Kasumi-1 (cell line): ENCODE measurements around the gene HIPK3.
A peak's percentile ranks its signal among the peaks of the same experiment; 100 is the strongest.
"Not testable (repeated sequence)": the region's sequence is repeated elsewhere in the genome, so short reads cannot be mapped to it uniquely, and the experiment has no call there.

ENCODE experiments used
- DNase-seq, 2 experiments: peaks; one replicate each; lab custom pipeline; 2025; lab: John Stamatoyannopoulos, UW

HIPK3 gene

DNA sequence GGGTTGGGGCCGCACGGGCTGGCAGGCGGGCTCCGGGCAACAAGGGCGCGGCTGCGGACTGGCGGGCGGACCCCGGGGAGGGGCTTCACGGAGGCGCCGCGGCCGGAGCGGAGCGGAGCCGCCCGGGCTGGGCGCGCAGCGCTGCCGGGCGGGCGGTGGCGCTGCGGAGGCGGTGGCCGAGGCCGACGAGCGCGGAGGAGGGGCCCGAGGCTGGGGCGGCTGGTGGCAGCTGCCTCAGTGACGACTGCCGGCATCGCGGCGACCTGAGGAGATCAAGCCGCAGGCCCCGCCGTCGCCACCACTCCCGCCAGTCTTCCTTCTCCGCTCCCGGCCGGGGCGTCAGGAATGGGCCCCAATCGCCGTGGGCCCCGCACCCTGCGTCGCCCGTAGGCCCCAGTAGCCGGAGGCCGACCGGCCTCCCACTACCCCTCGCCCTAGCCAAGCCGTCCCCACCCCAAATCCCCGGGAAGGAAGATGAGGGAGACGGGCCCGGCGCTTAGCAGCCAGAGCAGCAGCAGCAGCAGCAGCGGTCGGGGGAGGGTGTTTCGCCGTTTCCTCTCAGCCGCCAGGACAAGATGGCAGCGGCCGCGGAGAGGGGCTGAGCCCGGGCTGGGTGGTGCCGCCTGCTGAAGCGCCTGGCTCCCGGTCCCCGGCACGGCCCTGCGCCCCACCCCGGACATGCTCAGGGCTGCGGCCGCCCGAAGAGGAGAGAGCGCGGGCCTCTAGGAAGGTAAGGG, at the start of gene HIPK3:
TSS of gene HIPK3 (plus strand) at position 222 of the 737 bp plus-strand sequence.
- peak; percentile 64 to 70 for DNase-seq

DNA sequence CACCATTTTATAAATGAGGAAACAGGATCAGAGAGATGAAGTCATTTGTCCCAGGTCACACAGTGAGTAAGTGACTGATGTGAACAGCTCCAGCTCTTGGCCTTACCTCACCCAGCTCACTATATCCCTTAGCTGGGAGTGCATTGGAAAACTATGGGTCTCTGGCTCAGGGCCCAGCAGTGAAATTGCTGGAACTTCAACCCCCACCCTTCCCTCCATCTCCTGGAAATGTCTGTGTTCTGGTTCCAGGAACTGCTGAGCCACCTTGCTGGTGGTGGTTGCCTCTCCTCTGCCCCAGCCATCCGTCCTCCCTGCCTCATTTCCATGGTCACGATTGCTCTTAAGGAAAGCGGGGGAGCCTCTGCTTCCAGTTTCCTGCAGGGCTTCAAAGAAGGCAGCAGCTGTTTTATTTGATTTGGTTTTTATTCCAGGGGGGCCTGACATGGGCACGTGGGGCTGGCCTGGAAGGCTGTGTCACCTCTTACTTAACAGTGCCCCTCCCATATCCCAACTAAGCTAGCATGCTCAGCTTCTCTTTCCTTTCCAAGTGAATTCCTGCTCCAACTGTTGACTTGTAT, 49.7 kb upstream of the HIPK3 start:
- DNase-seq, result peak in 1 of 2 experiments; percentile 17

DNA sequence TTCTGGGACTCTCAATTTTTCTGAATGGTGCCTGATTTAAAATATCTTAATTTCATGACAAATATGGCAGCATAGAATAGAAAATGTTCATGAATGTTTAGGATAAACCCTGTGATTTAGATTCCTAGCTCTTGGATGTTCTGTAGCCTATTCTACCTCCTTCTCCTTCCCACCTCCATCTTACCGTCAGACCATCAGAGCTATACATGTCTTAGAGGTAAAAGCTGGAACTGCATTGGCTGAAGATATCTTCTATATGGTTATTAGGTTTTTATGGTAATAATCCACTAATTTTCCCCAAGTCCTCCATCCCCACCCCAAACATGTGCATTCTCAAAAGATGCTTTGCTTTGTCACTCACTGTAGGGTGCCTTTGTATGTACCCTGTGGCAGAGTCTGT, 49.0 kb upstream of the HIPK3 start:
- DNase-seq, result peak in 1 of 2 experiments; percentile 17

DNA sequence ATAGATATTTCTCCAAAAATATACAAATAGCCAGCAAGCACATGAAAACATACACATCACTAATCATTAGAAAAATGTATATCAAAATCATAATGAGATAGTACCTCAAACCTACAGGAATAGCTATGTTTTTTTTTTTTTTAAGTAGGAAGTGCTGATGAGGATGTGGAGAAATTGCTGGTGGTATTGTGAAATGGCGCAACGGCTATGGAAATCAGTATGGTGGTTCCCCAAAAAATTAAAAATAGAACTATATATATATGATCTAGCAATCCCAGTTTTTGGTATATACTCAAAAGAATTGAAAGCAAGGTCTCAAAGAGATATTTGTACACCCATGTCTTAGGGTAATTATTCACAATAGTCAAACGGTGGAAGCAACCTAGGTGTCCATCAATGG, 46.0 kb upstream of the HIPK3 start:
- peak; percentile 72 to 73 for DNase-seq

DNA sequence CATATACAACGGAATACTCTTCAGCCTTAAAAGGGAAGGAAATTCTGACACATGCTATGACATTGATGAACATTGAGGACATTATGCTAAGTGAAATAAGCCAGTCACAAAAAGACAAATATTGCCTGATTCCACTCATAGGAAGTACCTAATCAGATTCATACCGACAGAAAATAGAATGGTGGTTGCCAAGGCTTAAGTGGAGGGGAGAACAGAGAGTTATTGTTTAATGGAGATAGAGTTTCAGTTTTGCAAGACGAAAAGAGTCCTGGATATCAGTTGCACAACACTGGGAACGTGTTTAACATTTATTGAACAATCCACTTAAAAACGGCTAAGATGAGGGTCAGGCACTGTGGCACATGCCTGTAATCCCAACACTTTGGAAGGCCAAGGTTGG, 45.6 kb upstream of the HIPK3 start:
- DNase-seq, result peak; percentile 62 to 72

DNA sequence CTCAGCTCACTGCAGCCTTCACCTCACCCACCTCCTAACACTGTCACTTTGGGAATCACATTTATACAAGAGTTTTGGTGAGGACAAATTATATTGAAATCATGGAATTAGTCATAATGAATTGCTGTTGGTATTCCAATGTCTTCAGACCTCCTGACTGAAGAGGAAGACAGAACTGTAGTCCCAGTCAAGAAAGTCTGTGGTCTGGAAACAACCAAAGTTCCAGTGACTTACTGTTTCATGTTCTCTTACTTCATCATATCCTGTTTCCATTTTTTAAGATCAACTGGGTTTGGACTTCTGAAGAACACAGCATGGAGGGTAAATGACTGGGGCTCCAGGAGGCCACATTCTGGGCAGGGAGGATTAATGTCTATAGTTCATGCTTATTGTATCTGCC, 43.0 kb upstream of the HIPK3 start:
- DNase-seq, result peak in 1 of 2 experiments; percentile 38

DNA sequence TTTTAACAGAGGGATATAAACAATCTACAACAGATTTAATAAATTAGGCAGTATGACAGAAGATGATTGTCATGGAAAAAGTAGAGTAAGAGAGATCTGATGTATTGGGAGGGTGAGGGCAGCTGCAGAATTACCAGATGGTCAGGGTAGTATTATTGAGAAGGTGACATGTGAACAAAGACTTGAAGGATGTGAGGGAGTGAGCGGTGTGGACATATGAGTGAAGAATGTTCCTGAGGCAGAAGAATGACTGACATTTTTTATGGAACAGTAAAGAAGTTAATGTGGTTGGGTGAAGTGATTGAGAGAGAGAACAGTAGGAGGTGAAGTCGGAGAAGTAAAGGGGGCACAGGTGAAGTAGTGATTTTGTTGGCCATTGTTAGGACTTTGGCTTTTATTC, 42.4 kb upstream of the HIPK3 start:
- DNase-seq, result no peak

DNA sequence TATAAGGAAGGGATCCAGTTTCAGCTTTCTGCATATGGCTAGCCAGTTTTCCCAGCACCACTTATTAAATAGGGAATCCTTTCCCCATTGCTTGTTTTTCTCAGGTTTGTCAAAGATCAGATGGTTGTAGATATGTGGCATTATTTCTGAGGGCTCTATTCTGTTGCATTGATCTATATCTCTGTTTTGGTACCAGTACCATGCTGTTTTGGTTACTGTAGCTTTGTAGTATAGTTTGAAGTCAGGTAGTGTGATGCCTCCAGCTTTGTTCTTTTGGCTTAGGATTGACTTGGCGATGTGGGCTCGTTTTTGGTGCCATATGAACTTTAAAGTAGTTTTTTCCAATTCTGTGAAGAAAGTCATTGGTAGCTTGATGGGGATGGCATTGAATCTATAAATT, 40.5 kb upstream of the HIPK3 start:
- not testable (repeated sequence) for DNase-seq

DNA sequence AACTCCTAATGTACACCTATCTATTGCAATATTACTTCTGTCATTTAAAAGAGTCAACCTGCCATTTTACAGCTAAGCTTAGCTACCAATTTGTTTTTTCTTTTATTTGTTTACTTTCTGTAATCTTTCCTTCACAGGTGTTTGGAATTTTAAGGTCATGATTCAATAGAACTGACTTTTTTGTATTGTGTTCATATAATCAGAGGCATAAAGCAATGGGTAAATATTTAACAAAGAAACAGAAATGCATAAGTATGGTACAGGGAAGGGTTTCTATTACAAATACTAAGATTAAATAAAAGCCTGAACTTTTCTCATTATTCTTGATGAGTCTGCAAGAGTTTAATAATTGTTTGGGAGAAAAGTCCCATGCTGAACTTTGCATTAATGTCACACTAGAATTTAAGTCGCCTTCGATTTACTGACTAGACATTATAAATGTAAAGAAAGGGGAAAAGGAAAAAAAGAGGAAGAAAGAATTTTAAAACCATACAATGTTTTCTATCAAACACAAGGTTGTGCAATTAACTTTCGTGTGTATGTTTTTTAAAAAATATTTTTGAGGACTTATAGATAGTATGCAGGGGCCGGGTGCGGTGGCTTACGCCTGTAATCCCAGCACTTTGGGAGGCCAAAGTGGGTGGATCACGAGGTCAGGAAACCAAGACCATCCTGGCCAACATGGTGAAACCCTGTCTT, 35.0 kb upstream of the HIPK3 start:
- DNase-seq, result peak; percentile 36 to 48

DNA sequence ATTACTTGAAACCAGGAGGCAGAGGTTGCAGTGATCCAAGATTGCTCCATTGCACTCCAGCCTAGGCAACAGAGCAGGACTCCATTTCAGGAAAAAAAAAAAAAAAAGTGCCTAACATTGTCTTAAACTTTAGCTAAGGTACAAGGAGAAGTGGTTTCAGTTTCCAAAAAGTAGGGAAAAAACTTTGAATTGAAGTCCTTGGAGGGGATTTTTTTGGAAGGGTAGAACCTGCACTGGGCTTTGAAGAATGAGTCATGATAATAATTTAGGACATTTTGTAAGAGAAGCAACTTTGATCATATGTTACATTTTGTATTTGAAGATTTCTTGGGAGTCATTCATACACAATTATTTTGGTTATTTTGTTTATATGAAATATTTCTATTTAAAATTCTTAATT, 31.8 kb upstream of the HIPK3 start:
- no peak for DNase-seq

DNA sequence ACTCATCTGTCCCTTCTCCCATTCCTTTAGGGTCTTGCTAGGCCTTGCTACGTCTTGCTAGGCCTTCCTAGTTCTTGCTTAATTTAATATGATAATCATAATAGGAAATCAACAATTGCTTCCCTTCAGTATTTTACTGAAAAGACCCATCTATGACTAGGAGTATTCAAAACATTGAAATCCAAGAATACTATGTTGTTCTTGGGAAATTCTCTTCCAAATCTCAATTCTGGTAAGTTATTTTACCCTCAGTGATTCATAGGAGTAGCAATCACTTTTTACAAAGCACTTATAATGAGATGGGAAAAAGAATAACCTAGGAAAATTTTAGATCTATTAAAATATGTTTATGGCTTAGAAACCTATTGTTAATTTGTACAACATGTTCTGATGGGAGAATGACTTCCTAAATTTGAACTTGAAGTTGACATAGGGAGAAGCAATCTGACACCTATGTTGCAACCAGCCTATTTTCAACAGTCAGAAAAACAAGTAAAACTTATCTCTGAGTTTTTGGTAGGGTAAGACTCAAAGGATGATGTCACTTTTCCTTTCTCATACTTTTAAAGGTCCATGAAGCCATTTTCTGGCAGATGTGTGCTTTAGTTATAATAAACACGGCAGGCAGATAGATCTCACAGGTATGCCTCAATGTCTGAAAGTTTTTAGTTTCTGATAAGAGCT, 29.5 kb upstream of the HIPK3 start:
- peak; percentile 69 to 70 for DNase-seq

DNA sequence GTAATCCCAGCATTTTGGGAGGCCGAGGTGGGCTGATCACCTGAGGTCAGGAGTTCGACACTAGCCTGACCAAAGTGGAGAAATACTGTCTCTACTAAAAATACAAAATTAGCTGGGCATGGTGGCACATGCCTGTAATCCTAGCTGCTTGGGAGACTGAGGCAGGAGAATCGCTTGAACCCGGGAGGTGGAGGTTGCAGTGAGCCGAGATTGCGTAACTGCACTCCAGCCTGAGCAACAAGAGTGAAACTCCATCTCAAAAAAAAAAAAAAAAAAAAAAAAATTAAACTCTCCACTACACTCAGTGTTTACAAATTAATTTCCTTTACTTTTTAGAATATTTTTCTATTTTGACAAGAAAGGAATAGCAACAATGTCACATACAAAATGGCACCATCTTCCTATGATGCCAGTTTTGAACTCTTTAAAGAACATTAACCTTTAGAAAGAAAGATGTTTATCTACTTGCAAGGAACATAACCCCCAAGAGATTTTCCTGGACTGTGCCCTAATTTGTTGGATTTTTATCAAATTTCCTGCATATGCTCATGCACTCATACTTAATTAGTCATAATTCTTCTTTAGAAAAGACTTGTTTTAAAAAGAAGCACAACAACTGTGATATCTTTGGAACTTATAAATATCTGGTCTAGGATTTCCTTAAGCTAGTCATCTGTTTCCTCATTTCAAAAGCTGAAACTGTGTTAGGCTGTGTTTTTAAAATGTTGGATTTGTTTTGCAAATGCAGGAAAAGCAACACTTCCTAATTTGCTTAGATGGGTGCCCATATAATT, 22.6 kb upstream of the HIPK3 start:
- DNase-seq, result peak; percentile 24 to 33

DNA sequence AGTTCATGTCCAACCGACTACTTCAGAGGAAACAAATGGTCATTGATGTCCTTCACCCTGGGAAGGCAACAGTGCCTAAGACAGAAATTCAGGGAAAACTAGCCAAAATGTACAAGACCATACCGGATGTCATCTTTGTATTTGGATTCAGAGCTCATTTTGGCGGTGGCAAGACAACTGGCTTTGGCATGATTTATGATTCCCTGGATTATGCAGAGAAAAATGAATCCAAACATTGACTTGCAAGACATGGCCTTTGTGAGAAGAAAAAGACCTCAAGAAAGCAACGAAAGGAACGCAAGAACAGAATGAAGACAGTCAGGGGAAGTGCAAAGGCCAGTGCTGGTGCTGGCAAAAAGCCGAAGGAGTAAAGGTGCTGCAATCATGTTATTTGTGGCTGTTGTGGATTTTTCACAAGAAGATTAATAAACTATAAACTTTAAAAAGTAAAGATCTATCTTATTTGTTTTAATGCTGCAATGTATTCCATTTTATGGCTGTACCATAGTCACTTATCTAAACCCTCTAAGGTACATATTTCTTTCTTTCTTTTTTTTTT, 20.1 kb upstream of the HIPK3 start:
- no peak for DNase-seq

DNA sequence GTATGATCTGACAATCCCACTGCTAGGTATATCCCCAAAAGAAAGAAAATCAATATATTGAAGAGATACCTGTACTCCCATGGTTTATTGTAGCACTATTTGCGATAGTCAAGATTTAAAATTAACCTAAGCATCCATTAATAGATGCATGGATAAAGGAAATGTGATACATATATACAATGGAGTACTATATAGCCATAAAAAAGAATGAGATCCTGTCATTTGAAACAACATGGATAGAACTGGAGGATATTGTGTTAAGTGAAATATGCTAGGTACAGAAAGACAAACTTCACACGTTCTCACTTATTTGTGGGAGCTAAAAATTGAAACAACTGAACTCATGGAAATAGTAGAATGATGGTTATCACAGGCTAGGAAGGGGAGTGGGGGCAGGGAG, 14.6 kb upstream of the HIPK3 start:
- DNase-seq, result no peak

DNA sequence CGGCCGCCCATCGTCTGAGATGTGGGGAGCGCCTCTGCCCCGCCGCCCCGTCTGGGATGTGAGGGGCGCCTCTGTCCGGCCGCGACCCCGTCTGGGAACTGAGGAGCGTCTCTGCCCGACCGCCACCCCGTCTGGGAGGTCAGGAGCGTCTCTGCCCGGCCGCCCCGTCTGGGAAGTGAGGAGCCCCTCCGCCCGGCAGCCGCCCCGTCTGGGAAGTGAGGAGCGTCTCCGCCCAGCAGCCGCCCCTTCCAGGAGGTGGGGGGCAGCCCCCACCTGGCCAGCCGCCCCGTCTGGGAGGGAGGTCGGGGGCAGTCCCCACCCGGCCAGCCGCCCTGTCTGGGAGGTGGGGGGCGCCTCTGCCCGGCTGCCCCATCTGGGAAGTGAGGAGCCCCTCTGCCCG, 13.5 kb upstream of the HIPK3 start:
- DNase-seq, result not testable (repeated sequence)

DNA sequence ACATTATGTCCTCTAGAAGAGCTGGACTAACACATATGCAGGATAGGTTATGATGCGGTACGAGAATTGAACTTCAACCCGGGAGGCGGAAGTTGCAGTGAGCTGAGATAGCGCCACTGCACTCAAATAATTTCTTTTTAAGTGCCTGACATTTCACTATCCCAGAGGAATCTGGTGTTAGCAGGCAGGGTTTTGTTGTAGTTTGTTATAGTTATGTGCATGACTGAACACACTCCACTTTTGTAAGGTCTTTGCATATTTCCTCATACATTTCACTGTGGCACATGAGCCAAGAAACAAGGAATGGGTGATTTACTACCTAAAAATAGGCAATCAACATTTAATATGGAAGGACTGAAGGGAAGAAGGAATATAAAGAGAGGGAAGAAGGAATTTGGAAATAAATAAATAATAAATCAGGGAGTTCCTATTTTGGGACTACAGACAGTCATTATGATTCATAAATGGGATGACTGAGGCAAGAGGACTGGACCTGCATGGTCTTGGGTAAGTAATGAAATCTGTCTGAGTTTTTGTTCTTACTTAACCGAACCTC, 8.7 kb upstream of the HIPK3 start:
- no peak for DNase-seq

DNA sequence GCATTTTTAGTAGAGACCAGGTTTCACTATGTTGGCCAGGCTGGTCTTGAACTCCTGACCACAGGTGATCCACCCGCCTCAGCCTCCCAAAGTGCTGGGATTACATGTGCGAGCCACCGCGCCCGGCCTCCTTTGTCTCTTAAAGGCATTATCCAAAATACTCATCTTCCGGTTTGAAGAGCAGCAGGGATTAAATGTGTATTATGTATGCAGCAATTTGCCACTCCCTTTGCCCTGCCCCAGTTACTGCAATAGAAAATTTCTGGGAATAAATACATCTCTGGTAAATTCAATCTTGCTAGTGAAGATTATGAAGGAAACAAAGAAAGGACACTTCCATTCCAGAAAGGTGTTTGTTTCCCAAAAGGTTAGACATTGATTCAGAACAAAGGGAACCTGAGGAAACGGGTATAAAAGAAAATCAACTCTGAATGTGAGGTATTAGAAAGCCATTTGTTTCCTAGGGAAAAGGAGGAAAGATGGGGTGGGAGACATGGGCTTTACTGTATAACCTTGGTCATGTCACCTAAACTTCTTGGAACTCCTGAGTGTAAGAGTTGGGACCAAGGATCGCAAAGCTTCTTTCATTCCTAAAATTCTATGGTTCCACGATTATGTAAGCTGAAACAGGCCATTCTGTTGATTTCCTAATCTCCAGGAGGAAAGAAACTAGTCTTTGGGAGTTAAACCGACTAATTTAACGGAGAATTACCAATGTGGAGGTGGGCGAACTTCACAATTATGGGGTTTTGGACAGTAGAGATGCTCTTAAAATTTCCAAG, 959 bp upstream of the HIPK3 start:
- no peak for DNase-seq

DNA sequence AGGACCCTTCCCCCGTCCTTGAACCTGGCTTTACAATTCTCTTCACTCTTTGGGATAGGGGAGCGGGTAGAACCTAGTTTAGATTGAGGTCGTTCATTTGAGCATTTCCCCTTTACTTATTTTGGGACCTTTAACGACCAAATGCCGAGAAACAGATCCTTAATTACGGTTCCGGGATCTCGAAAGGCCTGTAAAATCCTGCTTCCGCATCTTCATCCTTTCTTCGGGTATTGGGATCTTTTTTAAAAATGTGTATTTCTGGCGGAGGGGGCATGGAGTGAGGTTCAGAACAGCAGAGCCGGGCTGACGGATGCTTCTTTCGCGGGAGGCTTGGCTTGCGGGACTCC, 395 bp upstream of the HIPK3 start:
- DNase-seq, result no peak

DNA sequence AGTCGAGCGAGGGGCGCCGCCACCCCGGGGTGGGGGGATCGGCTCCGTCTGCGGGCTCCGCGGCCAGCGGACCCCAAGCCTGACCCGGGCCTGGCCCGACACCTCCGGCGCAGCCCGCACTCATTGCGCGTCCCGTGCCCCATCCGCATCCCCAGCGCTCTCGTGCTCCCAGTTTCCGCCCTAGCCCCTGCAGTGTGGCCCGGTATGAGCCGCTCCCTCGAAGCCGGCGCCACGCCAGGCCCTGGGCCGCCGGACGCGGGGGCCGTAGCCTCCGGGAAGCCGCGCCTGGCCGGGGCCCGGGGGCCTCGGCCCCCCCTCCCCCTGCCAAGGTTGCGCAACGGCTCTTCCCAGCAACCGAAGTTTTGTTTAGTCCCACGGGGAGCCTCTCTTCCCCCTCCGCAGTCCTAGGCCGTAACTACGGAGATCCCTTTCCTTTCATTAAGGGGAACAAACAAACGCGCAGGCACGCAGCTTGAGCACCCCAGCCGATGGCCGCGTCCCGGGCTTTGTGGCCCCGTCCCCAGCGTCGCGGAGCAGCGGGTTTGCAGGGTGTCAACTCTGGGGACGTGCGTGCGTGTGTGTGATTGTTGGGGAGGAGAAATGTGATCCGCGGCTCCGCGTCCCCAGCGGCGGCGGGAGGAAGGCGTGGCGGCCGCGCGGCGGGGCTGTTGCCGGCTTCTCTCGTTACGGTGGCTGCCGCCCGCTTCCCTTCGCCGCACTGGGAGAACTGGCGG, 883 bp downstream of the HIPK3 start:
- DNase-seq, result peak; percentile 85 to 86
